ENCODE results near the gene TPRX2. TPM values are rescaled to one million over a fixed set of nuclear protein-coding genes. Genes with fewer than 3 reads are reported as not detected.

TPRX2 gene
- polyA plus RNA-seq, 1 donor from 2014 or later = not detected

Other genes with a start within 250 kb of the TPRX2 start
- gene EHD2, start 145.8 kb upstream of the TPRX2 start, polyA plus RNA-seq = not detected in 2 replicates
- 65.0 and 87.0 TPM in 2 replicates for gene NOP53, start 113.7 kb upstream of the TPRX2 start, polyA plus RNA-seq
- gene SELENOW, start 80.5 kb upstream of the TPRX2 start, polyA plus RNA-seq = 811 and 902 TPM in 2 replicates
- gene TPRX1, start 54.7 kb upstream of the TPRX2 start, polyA plus RNA-seq = not detected in 2 replicates
- gene CRX, start 37.3 kb upstream of the TPRX2 start, polyA plus RNA-seq = not detected in 2 replicates
- not detected in 2 replicates for gene SULT2A1, start 27.1 kb downstream of the TPRX2 start, polyA plus RNA-seq
- gene BSPH1, start 132.9 kb downstream of the TPRX2 start, polyA plus RNA-seq = not detected in 2 replicates
- gene ELSPBP1, start 135.4 kb downstream of the TPRX2 start, polyA plus RNA-seq = not detected in 2 replicates
- not detected in 2 replicates for gene CABP5, start 184.8 kb downstream of the TPRX2 start, polyA plus RNA-seq